HepG2 (cell line): ENCODE measurements around the gene HNF1B. TPM values are rescaled to one million over a fixed set of nuclear protein-coding genes. Genes with fewer than 3 reads are reported as not detected.

Experiments used
- BORCS8-MEF2B ChIP-seq: sonication (generic); formaldehyde crosslinking; IDR thresholded peaks from 2 replicates; pipeline ENCODE4 v1.8.0; 2022; ENCODE audit warnings: mild to moderate bottlenecking, missing genetic modification reagents
- CC2D1A ChIP-seq: sonication (generic); formaldehyde crosslinking; IDR thresholded peaks from 2 replicates; pipeline ENCODE4 v1.8.1; 2023; ENCODE audit warnings: mild to moderate bottlenecking, missing genetic modification reagents
- MAFF ChIP-seq: IDR thresholded peaks from 2 replicates; pipeline ENCODE4 v1.6.1; 2011; ENCODE audit warnings: low read depth, low read length, improper control_type of control experiment
- MEIS2 ChIP-seq: sonication (generic); formaldehyde crosslinking; IDR thresholded peaks from 2 replicates; pipeline ENCODE4 v1.9.0; 2021; ENCODE audit warnings: mild to moderate bottlenecking, missing genetic modification reagents
- POLR2AphosphoS5 ChIP-seq: IDR thresholded peaks from 2 replicates; pipeline ENCODE4 v1.6.1; 2012; ENCODE audit warnings: low read depth, low read length
- SOX5 ChIP-seq: IDR thresholded peaks from 2 replicates; pipeline ENCODE4 v1.6.1; 2016; ENCODE audit warnings: borderline replicate concordance
- SRSF9 ChIP-seq: fragments of 200-400 bp; formaldehyde crosslinking; IDR thresholded peaks from 2 replicates; pipeline ENCODE4 v1.6.1; 2018; ENCODE audit warnings: borderline replicate concordance, mild to moderate bottlenecking, low read depth, low read length; ENCODE audit not compliant: insufficient read depth, poor library complexity, severe bottlenecking
- ZKSCAN1 ChIP-seq: fragments of 150-350 bp; IDR thresholded peaks from 2 replicates; pipeline ENCODE4 v1.6.1; 2014; ENCODE audit warnings: low read length
- ZNF30 ChIP-seq: sonication (generic); formaldehyde crosslinking; IDR thresholded peaks from 2 replicates; pipeline ENCODE4 v1.5.0; 2020; ENCODE audit warnings: mild to moderate bottlenecking, missing genetic modification reagents
- ZNF501 ChIP-seq: sonication (generic); formaldehyde crosslinking; IDR thresholded peaks from 2 replicates; pipeline ENCODE4 v1.5.1; 2020; ENCODE audit warnings: mild to moderate bottlenecking, moderate library complexity, missing genetic modification reagents
- ZNF556 ChIP-seq: sonication (generic); formaldehyde crosslinking; IDR thresholded peaks from 2 replicates; pipeline ENCODE4 v1.4.0; 2020; ENCODE audit warnings: mild to moderate bottlenecking, missing genetic modification reagents, borderline replicate concordance
- ZNF777 ChIP-seq: sonication (generic); formaldehyde crosslinking; IDR thresholded peaks from 2 replicates; pipeline ENCODE4 v1.4.0; 2020; ENCODE audit warnings: missing genetic modification reagents
- polyA plus RNA-seq, 8 experiments: library from polyadenylated mRNA; depleted of rRNA in 3 of 8; stranded (reverse) in 7 of 8; unstranded in 1 of 8; fragments of >200 nt; fragmentation: Illumina TruSeq in 4 of 8; extraction: Trizol in 4 of 8; gene quantifications; 2 replicates each; pipeline versions ENCODE4 v1.2.1 to v1.2.3, GENCODE V29; 2011 to 2016; ENCODE audit warnings: low read depth in 4 of 8, missing spikeins in 1 of 8, mixed read lengths in 1 of 8; ENCODE audit not compliant: insufficient read depth in 1 of 8
- total RNA-seq, 5 experiments: library from RNA; depleted of rRNA; stranded (reverse); fragments of >200 nt; fragmentation: Illumina TruSeq; extraction: Trizol; gene quantifications; 2 replicates each; pipeline ENCODE4 v1.2.3, GENCODE V29; 2016; ENCODE audit warnings: low read depth in 1 of 5
- TF ChIP-seq, protein P1 (sequence below), 2 experiments: sonication (generic) in 1 of 2; formaldehyde crosslinking in 1 of 2; IDR thresholded peaks; 2 replicates each; pipeline versions ENCODE4 v1.4.0 to v1.6.1; 2018 to 2020; ENCODE audit warnings: missing genetic modification reagents in 2 of 2, borderline replicate concordance in 1 of 2, low read depth in 1 of 2, mild to moderate bottlenecking in 1 of 2, missing biosample characterization in 1 of 2
- TF ChIP-seq, protein P2 (sequence below): sonication (generic); formaldehyde crosslinking; conservative IDR thresholded peaks from 2 replicates; pipeline ENCODE4 v1.4.0; 2020; ENCODE audit warnings: mild to moderate bottlenecking, missing genetic modification reagents, moderate library complexity
- TF ChIP-seq, protein P3 (sequence below): sonication (generic); formaldehyde crosslinking; IDR thresholded peaks from 2 replicates; pipeline ENCODE4 v1.9.0; 2022; ENCODE audit warnings: low read depth, missing genetic modification reagents
- TF ChIP-seq, protein P4 (sequence below): IDR thresholded peaks from 2 replicates; pipeline ENCODE4 v1.6.1; 2016; ENCODE audit warnings: missing compliant biosample characterization, missing genetic modification reagents, borderline replicate concordance
- TF ChIP-seq, protein P5 (sequence below): sonication (generic); formaldehyde crosslinking; IDR thresholded peaks from 2 replicates; pipeline ENCODE4 v1.4.0; 2020; ENCODE audit warnings: missing genetic modification reagents

The HNF1B gene
- total and polyA plus RNA-seq, 2 of the 13 experiments (the other 11 are each of a cell fraction or from before 2014, with no cell fraction given): 1.9 to 5.3 TPM

DNA sequence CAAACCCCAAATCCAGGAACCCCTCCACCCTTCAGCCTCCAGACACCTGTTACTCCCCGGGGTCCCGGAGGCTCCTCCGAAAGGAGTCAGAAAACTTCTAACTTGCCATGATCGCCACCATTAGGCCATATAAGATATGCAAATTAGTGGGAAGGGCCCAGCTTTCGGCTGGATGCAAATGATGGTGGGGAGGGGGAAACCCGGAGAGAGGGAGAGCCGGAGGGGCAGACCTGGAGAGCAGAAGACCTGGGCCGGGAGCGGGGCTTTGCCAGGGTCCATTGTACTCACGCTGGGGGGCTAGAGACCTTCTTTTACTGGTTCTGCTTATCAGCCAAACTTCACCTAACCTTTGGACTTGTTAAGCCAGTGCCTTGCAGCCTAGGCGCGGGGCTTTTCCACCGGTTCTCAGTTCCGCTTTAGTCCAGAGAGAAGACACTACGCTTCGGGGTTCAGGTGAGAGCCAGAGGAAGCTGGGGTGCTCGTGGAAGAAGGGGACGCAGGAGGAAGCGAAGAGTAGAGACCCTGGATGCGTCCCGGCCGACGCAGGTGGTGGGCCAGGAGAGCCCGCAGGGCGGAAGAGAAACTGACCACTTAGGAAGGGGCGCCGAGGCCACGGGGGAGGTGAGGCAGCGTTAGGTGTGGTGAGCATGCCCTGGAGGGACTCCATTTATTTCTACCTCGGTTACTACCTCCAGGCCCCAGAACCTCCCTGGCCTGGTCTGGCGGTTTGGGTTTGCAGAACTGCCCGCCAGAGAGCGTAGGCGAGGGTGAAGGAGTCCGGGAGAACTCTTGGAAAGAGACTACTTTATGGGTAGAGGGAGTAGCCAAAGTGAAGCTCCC, at the start of gene HNF1B (continued):
- TF ChIP-seq, protein P1, sequence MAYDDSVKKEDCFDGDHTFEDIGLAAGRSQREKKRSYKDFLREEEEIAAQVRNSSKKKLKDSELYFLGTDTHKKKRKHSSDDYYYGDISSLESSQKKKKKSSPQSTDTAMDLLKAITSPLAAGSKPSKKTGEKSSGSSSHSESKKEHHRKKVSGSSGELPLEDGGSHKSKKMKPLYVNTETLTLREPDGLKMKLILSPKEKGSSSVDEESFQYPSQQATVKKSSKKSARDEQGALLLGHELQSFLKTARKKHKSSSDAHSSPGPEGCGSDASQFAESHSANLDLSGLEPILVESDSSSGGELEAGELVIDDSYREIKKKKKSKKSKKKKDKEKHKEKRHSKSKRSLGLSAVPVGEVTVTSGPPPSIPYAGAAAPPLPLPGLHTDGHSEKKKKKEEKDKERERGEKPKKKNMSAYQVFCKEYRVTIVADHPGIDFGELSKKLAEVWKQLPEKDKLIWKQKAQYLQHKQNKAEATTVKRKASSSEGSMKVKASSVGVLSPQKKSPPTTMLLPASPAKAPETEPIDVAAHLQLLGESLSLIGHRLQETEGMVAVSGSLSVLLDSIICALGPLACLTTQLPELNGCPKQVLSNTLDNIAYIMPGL (CRISPR knock-in tag; IDR thresholded peaks at IDR 0.05; ENCODE audit: borderline replicate concordance in 1 of 2, low read depth in 1 of 2): peak in 1 of 2 experiments; percentile 58; a peak in 2 of 4 replicates
- TF ChIP-seq MEIS2 (CRISPR knock-in tag) (0 out of 2 replicates have a peak, but pooled peaks have one; percentile 19), POLR2AphosphoS5 (peak; percentile 67), ZNF30 (CRISPR knock-in tag) (no peak), SOX5 (CRISPR knock-in tag) (peak; percentile 30; the same call in 1 of the 2 replicates), CC2D1A (CRISPR knock-in tag) (no peak), ZKSCAN1 (no peak), ZNF501 (CRISPR knock-in tag) (0 out of 2 replicates have a peak, but pooled peaks have one; percentile 41), ZNF777 (CRISPR knock-in tag) (peak; percentile 53), BORCS8-MEF2B (peak; percentile 53), SRSF9 (no peak), ZNF556 (0 out of 2 replicates have a peak, but pooled peaks have one; percentile 40), MAFF (no peak)
- TF ChIP-seq, protein P2, sequence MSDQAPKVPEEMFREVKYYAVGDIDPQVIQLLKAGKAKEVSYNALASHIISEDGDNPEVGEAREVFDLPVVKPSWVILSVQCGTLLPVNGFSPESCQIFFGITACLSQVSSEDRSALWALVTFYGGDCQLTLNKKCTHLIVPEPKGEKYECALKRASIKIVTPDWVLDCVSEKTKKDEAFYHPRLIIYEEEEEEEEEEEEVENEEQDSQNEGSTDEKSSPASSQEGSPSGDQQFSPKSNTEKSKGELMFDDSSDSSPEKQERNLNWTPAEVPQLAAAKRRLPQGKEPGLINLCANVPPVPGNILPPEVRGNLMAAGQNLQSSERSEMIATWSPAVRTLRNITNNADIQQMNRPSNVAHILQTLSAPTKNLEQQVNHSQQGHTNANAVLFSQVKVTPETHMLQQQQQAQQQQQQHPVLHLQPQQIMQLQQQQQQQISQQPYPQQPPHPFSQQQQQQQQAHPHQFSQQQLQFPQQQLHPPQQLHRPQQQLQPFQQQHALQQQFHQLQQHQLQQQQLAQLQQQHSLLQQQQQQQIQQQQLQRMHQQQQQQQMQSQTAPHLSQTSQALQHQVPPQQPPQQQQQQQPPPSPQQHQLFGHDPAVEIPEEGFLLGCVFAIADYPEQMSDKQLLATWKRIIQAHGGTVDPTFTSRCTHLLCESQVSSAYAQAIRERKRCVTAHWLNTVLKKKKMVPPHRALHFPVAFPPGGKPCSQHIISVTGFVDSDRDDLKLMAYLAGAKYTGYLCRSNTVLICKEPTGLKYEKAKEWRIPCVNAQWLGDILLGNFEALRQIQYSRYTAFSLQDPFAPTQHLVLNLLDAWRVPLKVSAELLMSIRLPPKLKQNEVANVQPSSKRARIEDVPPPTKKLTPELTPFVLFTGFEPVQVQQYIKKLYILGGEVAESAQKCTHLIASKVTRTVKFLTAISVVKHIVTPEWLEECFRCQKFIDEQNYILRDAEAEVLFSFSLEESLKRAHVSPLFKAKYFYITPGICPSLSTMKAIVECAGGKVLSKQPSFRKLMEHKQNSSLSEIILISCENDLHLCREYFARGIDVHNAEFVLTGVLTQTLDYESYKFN (CRISPR knock-in tag): peak; percentile 48
- TF ChIP-seq, protein P3, sequence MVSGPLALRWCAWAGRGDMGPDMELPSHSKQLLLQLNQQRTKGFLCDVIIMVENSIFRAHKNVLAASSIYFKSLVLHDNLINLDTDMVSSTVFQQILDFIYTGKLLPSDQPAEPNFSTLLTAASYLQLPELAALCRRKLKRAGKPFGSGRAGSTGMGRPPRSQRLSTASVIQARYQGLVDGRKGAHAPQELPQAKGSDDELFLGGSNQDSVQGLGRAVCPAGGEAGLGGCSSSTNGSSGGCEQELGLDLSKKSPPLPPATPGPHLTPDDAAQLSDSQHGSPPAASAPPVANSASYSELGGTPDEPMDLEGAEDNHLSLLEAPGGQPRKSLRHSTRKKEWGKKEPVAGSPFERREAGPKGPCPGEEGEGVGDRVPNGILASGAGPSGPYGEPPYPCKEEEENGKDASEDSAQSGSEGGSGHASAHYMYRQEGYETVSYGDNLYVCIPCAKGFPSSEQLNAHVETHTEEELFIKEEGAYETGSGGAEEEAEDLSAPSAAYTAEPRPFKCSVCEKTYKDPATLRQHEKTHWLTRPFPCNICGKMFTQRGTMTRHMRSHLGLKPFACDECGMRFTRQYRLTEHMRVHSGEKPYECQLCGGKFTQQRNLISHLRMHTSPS (CRISPR knock-in tag): no peak
- TF ChIP-seq, protein P4, sequence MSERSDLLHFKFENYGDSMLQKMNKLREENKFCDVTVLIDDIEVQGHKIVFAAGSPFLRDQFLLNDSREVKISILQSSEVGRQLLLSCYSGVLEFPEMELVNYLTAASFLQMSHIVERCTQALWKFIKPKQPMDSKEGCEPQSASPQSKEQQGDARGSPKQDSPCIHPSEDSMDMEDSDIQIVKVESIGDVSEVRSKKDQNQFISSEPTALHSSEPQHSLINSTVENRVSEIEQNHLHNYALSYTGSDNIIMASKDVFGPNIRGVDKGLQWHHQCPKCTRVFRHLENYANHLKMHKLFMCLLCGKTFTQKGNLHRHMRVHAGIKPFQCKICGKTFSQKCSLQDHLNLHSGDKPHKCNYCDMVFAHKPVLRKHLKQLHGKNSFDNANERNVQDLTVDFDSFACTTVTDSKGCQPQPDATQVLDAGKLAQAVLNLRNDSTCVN (CRISPR knock-in tag): no peak; the same call in 1 of the 2 replicates
- TF ChIP-seq, protein P5, sequence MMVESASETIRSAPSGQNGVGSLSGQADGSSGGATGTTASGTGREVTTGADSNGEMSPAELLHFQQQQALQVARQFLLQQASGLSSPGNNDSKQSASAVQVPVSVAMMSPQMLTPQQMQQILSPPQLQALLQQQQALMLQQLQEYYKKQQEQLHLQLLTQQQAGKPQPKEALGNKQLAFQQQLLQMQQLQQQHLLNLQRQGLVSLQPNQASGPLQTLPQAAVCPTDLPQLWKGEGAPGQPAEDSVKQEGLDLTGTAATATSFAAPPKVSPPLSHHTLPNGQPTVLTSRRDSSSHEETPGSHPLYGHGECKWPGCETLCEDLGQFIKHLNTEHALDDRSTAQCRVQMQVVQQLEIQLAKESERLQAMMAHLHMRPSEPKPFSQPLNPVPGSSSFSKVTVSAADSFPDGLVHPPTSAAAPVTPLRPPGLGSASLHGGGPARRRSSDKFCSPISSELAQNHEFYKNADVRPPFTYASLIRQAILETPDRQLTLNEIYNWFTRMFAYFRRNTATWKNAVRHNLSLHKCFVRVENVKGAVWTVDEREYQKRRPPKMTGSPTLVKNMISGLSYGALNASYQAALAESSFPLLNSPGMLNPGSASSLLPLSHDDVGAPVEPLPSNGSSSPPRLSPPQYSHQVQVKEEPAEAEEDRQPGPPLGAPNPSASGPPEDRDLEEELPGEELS (CRISPR knock-in tag): peak; percentile 21; the same call in 1 of the 2 replicates
